RWPE2 (cell line): ENCODE results near the gene FZR1.

Experiments
- ATAC-seq: fragments of 200-7000 bp; cut with Tn5 transposase; 3 replicates; pipeline ENCODE4 v1.9.1; 2021; ENCODE audit warnings: low read depth
- DNase-seq: peaks from one replicate; pipeline ENCODE4 v3.0.0-alpha.2; 2020; ENCODE audit warnings: low spot score
- H3K27ac ChIP-seq: fragments of 450-650 bp; 2 replicates; pipeline ENCODE4 v1.5.1; 2017; ENCODE audit warnings: mild to moderate bottlenecking; ENCODE audit not compliant: poor library complexity, severe bottlenecking
- H3K27me3 ChIP-seq: fragments of 250-450 bp; sonication (Bioruptor Pico); 2 replicates; pipeline ENCODE4 v1.5.1; 2021; ENCODE audit warnings: mild to moderate bottlenecking, moderate library complexity; ENCODE audit not compliant: insufficient read depth, poor library complexity, severe bottlenecking
- H3K36me3 ChIP-seq: fragments of 250-450 bp; sonication (Bioruptor Pico); 2 replicates; pipeline ENCODE4 v1.5.1; 2020; ENCODE audit warnings: low read depth, mild to moderate bottlenecking, moderate library complexity
- H3K4me1 ChIP-seq: fragments of 250-450 bp; sonication (Bioruptor Pico); 2 replicates; pipeline ENCODE4 v1.5.1; 2021; ENCODE audit warnings: mild to moderate bottlenecking, moderate library complexity; ENCODE audit not compliant: insufficient read depth, poor library complexity, severe bottlenecking
- H3K4me3 ChIP-seq: fragments of 250-450 bp; sonication (Bioruptor Pico); 2 replicates; pipeline ENCODE4 v1.5.1; 2021; ENCODE audit warnings: mild to moderate bottlenecking, moderate library complexity; ENCODE audit not compliant: severe bottlenecking
- H3K9me3 ChIP-seq: fragments of 250-450 bp; sonication (Bioruptor Pico); 2 replicates; pipeline ENCODE4 v1.5.1; 2021; ENCODE audit warnings: mild to moderate bottlenecking, moderate library complexity; ENCODE audit not compliant: severe bottlenecking
- CTCF ChIP-seq: fragments of 450-650 bp; IDR thresholded peaks from one replicate; pipeline ENCODE4 v1.5.1; 2017; ENCODE audit warnings: mild to moderate bottlenecking, moderate library complexity; ENCODE audit not compliant: poor library complexity, severe bottlenecking

The FZR1 gene

GRCh38 chr19:3539756-3540118 is 33.6 kb downstream of the FZR1 start:
- H3K4me1 ChIP-seq: no peaks in the 10 kb centered on the region
- ATAC-seq (no peak), DNase-seq (no peak)
- TF ChIP-seq CTCF: no peak
- H3K9me3 ChIP-seq: no peaks in the 10 kb centered on the region
- no peaks in the 10 kb centered on the region for H3K27me3 ChIP-seq
- H3K4me3 ChIP-seq: no peak overlapping the region
- no peak overlapping the region for H3K27ac ChIP-seq
- H3K36me3 ChIP-seq: peaks cover 19% of the 10 kb centered on the region

- H3K27me3 ChIP-seq: no peaks in the 10 kb centered on the region
- DNase-seq: no peak
- ATAC-seq: no peak
- H3K4me3 ChIP-seq: no peak overlapping the region
- H3K9me3 ChIP-seq: no peaks in the 10 kb centered on the region
- H3K27ac ChIP-seq: no peak overlapping the region
- H3K4me1 ChIP-seq: no peaks in the 10 kb centered on the region
- TF ChIP-seq CTCF: no peak
- H3K36me3 ChIP-seq: peaks cover 16% of the 10 kb centered on the region
These were observed 37.3 kb downstream of the FZR1 start for GRCh38 chr19:3543150-3544057.

GRCh38 chr19:3544058-3544376 is 37.9 kb downstream of the FZR1 start:
- Histone ChIP-seq H3K27ac (no peak overlapping the region), H3K27me3 (no peaks in the 10 kb centered on the region), H3K9me3 (no peaks in the 10 kb centered on the region), H3K4me1 (no peaks in the 10 kb centered on the region), H3K4me3 (no peak overlapping the region), H3K36me3 (peaks cover 20% of the 10 kb centered on the region)
- DNase-seq: no peak
- ATAC-seq: no peak
- no peak for TF ChIP-seq CTCF

GRCh38 chr19:3544742-3545668 is 38.9 kb downstream of the FZR1 start:
- Histone ChIP-seq H3K27ac (no peak overlapping the region), H3K36me3 (peaks cover 14% of the 10 kb centered on the region; the same call in 1 of the 2 replicates), H3K9me3 (no peaks in the 10 kb centered on the region), H3K4me1 (no peaks in the 10 kb centered on the region), H3K27me3 (no peaks in the 10 kb centered on the region), H3K4me3 (no peak overlapping the region)
- DNase-seq (no peak), ATAC-seq (peak; percentile 52)
- peak; percentile 78 for TF ChIP-seq CTCF
